WTC11 (cell line): ENCODE results near the gene PITPNM1. TPM values are rescaled to one million over a fixed set of nuclear protein-coding genes. Genes with fewer than 3 reads are reported as not detected.

Experiments used
- CBFB ChIP-seq: sonication (generic); formaldehyde crosslinking; IDR thresholded peaks from 2 replicates; pipeline ENCODE4 v1.8.1; 2022; ENCODE audit warnings: mild to moderate bottlenecking, low read depth, missing genetic modification reagents
- EMX1 ChIP-seq: fragments of 250-450 bp; sonication (Bioruptor Pico); IDR thresholded peaks from 2 replicates; pipeline ENCODE4 v1.8.0; 2021; ENCODE audit warnings: mild to moderate bottlenecking
- GABPB1 ChIP-seq: sonication (generic); formaldehyde crosslinking; IDR thresholded peaks from 2 replicates; pipeline ENCODE4 v1.8.1; 2023; ENCODE audit warnings: mild to moderate bottlenecking, missing genetic modification reagents
- GTF2I ChIP-seq: fragments of 250-450 bp; sonication (Bioruptor Pico); conservative IDR thresholded peaks from 2 replicates; pipeline ENCODE4 v1.4.0; 2021; ENCODE audit warnings: mild to moderate bottlenecking
- MXD4 ChIP-seq: fragments of 250-450 bp; sonication (Bioruptor Pico); IDR thresholded peaks from 2 replicates; pipeline ENCODE4 v1.8.0; 2021; ENCODE audit warnings: mild to moderate bottlenecking, moderate library complexity, borderline replicate concordance
- MYBL2 ChIP-seq: sonication (generic); formaldehyde crosslinking; IDR thresholded peaks from 2 replicates; pipeline ENCODE4 v1.8.1; 2023; ENCODE audit warnings: mild to moderate bottlenecking, moderate library complexity, missing genetic modification reagents
- NFE2L1 ChIP-seq: sonication (generic); formaldehyde crosslinking; IDR thresholded peaks from 2 replicates; pipeline ENCODE4 v1.8.1; 2023; ENCODE audit warnings: missing genetic modification reagents
- RELA ChIP-seq: sonication (generic); formaldehyde crosslinking; IDR thresholded peaks from 2 replicates; pipeline ENCODE4 v1.8.1; 2022; ENCODE audit warnings: missing genetic modification reagents, mild to moderate bottlenecking, borderline replicate concordance
- SMAD4 ChIP-seq: sonication (generic); formaldehyde crosslinking; IDR thresholded peaks from 2 replicates; pipeline ENCODE4 v1.8.0; 2022; ENCODE audit warnings: mild to moderate bottlenecking, missing genetic modification reagents
- TEAD1 ChIP-seq: sonication (generic); formaldehyde crosslinking; IDR thresholded peaks from 2 replicates; pipeline ENCODE4 v1.8.0; 2022; ENCODE audit warnings: mild to moderate bottlenecking, missing genetic modification reagents
- TP53 ChIP-seq: sonication (generic); formaldehyde crosslinking; IDR thresholded peaks from 2 replicates; pipeline ENCODE4 v1.8.1; 2023; ENCODE audit warnings: mild to moderate bottlenecking, missing genetic modification reagents
- ZNF396 ChIP-seq: fragments of 250-450 bp; sonication (Bioruptor Pico); IDR thresholded peaks from 2 replicates; pipeline ENCODE4 v1.8.0; 2021; ENCODE audit warnings: mild to moderate bottlenecking, moderate library complexity, borderline replicate concordance
- total RNA-seq: library from RNA; stranded (reverse); gene quantifications from 3 replicates; pipeline ENCODE4 v1.2.3, GENCODE V29; 2021
- TF ChIP-seq, protein P1 (sequence below): sonication (generic); formaldehyde crosslinking; IDR thresholded peaks from 2 replicates; pipeline ENCODE4 v1.8.0; 2023; ENCODE audit warnings: missing genetic modification reagents, mild to moderate bottlenecking, borderline replicate concordance
- TF ChIP-seq, protein P2 (sequence below): sonication (generic); formaldehyde crosslinking; IDR thresholded peaks from 2 replicates; pipeline ENCODE4 v1.8.0; 2022; ENCODE audit warnings: mild to moderate bottlenecking, missing genetic modification reagents
- TF ChIP-seq, protein P3 (sequence below): sonication (generic); formaldehyde crosslinking; IDR thresholded peaks from 2 replicates; pipeline ENCODE4 v1.8.1; 2022; ENCODE audit warnings: low read depth, missing genetic modification reagents, borderline replicate concordance
- TF ChIP-seq, protein P4 (sequence below): fragments of 250-450 bp; sonication (Bioruptor Pico); IDR thresholded peaks from 2 replicates; pipeline ENCODE4 v1.9.0; 2021; ENCODE audit warnings: mild to moderate bottlenecking
- TF ChIP-seq, protein P5 (sequence below): sonication (generic); formaldehyde crosslinking; IDR thresholded peaks from 2 replicates; pipeline ENCODE4 v1.8.1; 2022; ENCODE audit warnings: mild to moderate bottlenecking, missing genetic modification reagents, moderate library complexity, borderline replicate concordance
- TF ChIP-seq, protein P6 (sequence below): fragments of 250-450 bp; sonication (Bioruptor Pico); conservative IDR thresholded peaks from 2 replicates; pipeline ENCODE4 v1.9.0; 2021; ENCODE audit warnings: mild to moderate bottlenecking
- TF ChIP-seq, protein P7 (sequence below): sonication (generic); formaldehyde crosslinking; IDR thresholded peaks from 2 replicates; pipeline ENCODE4 v1.8.0; 2022; ENCODE audit warnings: mild to moderate bottlenecking, missing genetic modification reagents
- TF ChIP-seq, protein P8 (sequence below): sonication (generic); formaldehyde crosslinking; IDR thresholded peaks from 2 replicates; pipeline ENCODE4 v1.8.1; 2022; ENCODE audit warnings: missing genetic modification reagents, borderline replicate concordance
- TF ChIP-seq, protein P9 (sequence below): sonication (generic); formaldehyde crosslinking; IDR thresholded peaks from 2 replicates; pipeline ENCODE4 v1.8.0; 2022; ENCODE audit warnings: mild to moderate bottlenecking, missing genetic modification reagents
- TF ChIP-seq, protein P10 (sequence below): fragments of 250-450 bp; sonication (Bioruptor Pico); IDR thresholded peaks from 2 replicates; pipeline ENCODE4 v1.8.0; 2021; ENCODE audit warnings: mild to moderate bottlenecking

PITPNM1 gene
- total RNA-seq, 1 experiment from 2014 or later: 55.4 TPM

DNA sequence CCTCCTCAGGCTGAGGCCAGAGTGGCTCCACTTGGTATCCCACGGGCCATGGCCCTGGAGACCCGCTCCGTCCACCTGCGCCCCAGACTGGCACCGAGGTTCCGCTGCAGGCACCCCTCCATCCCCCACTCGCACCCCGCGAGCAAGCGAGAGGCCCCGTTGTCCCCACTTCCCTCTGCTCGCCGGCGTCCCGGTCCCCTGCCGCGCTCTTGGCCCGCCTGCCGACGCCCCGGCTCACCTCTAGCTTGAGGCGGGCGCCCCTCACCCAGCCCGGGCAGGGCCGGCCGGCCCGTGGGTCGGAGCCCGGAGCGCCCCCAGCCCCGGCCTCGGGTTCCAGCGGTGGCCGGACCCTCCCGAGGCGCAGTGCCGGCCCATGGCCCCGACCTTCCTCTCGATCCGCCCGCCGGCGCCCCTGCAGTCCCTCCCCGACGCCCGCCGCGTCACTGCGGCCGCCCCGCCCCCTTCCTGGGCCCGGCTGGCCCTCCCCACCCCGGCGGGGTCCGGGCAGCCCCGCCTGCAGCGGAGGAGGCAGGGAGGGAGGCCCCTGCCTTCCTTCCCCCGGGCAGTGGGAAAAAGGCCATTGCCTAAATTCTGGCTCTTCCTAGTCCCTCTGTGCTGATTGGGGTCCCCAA lies at the start of gene PITPNM1 (continued):
- TF ChIP-seq, protein P1, sequence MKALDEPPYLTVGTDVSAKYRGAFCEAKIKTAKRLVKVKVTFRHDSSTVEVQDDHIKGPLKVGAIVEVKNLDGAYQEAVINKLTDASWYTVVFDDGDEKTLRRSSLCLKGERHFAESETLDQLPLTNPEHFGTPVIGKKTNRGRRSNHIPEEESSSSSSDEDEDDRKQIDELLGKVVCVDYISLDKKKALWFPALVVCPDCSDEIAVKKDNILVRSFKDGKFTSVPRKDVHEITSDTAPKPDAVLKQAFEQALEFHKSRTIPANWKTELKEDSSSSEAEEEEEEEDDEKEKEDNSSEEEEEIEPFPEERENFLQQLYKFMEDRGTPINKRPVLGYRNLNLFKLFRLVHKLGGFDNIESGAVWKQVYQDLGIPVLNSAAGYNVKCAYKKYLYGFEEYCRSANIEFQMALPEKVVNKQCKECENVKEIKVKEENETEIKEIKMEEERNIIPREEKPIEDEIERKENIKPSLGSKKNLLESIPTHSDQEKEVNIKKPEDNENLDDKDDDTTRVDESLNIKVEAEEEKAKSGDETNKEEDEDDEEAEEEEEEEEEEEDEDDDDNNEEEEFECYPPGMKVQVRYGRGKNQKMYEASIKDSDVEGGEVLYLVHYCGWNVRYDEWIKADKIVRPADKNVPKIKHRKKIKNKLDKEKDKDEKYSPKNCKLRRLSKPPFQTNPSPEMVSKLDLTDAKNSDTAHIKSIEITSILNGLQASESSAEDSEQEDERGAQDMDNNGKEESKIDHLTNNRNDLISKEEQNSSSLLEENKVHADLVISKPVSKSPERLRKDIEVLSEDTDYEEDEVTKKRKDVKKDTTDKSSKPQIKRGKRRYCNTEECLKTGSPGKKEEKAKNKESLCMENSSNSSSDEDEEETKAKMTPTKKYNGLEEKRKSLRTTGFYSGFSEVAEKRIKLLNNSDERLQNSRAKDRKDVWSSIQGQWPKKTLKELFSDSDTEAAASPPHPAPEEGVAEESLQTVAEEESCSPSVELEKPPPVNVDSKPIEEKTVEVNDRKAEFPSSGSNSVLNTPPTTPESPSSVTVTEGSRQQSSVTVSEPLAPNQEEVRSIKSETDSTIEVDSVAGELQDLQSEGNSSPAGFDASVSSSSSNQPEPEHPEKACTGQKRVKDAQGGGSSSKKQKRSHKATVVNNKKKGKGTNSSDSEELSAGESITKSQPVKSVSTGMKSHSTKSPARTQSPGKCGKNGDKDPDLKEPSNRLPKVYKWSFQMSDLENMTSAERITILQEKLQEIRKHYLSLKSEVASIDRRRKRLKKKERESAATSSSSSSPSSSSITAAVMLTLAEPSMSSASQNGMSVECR (CRISPR knock-in tag): no peak
- TF ChIP-seq, protein P2, sequence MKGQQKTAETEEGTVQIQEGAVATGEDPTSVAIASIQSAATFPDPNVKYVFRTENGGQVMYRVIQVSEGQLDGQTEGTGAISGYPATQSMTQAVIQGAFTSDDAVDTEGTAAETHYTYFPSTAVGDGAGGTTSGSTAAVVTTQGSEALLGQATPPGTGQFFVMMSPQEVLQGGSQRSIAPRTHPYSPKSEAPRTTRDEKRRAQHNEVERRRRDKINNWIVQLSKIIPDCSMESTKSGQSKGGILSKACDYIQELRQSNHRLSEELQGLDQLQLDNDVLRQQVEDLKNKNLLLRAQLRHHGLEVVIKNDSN: no peak
- TF ChIP-seq MYBL2 (CRISPR knock-in tag) (no peak), TP53 (CRISPR knock-in tag) (no peak), NFE2L1 (CRISPR knock-in tag) (no peak), CBFB (CRISPR knock-in tag) (no peak), GTF2I (CRISPR knock-in tag) (no peak), SMAD4 (CRISPR knock-in tag) (no peak), ZNF396 (CRISPR knock-in tag) (no peak), EMX1 (CRISPR knock-in tag) (no peak), GABPB1 (CRISPR knock-in tag) (no peak), TEAD1 (CRISPR knock-in tag) (no peak), RELA (CRISPR knock-in tag) (no peak), MXD4 (CRISPR knock-in tag) (no peak)
- TF ChIP-seq, protein P3, sequence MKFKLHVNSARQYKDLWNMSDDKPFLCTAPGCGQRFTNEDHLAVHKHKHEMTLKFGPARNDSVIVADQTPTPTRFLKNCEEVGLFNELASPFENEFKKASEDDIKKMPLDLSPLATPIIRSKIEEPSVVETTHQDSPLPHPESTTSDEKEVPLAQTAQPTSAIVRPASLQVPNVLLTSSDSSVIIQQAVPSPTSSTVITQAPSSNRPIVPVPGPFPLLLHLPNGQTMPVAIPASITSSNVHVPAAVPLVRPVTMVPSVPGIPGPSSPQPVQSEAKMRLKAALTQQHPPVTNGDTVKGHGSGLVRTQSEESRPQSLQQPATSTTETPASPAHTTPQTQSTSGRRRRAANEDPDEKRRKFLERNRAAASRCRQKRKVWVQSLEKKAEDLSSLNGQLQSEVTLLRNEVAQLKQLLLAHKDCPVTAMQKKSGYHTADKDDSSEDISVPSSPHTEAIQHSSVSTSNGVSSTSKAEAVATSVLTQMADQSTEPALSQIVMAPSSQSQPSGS (CRISPR knock-in tag): no peak
- TF ChIP-seq, protein P4, sequence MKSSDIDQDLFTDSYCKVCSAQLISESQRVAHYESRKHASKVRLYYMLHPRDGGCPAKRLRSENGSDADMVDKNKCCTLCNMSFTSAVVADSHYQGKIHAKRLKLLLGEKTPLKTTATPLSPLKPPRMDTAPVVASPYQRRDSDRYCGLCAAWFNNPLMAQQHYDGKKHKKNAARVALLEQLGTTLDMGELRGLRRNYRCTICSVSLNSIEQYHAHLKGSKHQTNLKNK (CRISPR knock-in tag): no peak
- TF ChIP-seq, protein P5, sequence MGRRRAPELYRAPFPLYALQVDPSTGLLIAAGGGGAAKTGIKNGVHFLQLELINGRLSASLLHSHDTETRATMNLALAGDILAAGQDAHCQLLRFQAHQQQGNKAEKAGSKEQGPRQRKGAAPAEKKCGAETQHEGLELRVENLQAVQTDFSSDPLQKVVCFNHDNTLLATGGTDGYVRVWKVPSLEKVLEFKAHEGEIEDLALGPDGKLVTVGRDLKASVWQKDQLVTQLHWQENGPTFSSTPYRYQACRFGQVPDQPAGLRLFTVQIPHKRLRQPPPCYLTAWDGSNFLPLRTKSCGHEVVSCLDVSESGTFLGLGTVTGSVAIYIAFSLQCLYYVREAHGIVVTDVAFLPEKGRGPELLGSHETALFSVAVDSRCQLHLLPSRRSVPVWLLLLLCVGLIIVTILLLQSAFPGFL (CRISPR knock-in tag): no peak
- TF ChIP-seq, protein P6, sequence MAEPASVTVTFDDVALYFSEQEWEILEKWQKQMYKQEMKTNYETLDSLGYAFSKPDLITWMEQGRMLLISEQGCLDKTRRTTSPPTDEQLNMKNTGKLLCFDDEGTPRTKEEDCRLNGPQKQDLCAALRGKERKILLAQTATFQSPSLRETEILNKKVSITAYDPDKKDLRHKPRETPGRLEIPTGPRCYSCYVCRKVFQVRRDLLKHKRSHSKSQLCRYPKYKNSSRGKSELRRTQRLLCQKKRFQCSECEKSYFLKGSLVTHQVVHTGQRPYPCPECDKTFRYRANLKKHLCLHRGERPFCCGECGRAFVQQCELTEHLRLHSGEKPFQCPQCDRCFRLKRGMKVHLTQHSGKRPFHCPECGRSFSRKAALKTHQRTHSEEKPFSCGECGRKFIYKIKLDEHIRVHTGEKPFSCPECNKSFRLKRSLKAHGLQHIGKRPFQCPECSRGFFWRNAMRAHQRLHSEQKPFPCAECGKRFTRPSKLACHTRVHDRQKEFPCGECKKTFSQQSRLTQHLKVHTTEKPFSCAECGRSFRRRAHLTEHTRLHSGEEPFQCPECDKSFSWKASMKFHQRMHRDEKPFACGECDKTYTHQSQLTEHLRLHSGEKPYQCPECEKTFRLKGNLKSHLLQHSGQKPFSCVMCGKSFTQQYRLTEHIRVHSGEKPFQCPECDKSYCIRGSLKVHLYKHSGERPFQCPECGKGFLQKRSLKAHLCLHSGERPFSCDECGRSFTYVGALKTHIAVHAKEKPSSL (CRISPR knock-in tag): no peak
- TF ChIP-seq, protein P7, sequence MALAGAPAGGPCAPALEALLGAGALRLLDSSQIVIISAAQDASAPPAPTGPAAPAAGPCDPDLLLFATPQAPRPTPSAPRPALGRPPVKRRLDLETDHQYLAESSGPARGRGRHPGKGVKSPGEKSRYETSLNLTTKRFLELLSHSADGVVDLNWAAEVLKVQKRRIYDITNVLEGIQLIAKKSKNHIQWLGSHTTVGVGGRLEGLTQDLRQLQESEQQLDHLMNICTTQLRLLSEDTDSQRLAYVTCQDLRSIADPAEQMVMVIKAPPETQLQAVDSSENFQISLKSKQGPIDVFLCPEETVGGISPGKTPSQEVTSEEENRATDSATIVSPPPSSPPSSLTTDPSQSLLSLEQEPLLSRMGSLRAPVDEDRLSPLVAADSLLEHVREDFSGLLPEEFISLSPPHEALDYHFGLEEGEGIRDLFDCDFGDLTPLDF (CRISPR knock-in tag): no peak
- TF ChIP-seq, protein P8, sequence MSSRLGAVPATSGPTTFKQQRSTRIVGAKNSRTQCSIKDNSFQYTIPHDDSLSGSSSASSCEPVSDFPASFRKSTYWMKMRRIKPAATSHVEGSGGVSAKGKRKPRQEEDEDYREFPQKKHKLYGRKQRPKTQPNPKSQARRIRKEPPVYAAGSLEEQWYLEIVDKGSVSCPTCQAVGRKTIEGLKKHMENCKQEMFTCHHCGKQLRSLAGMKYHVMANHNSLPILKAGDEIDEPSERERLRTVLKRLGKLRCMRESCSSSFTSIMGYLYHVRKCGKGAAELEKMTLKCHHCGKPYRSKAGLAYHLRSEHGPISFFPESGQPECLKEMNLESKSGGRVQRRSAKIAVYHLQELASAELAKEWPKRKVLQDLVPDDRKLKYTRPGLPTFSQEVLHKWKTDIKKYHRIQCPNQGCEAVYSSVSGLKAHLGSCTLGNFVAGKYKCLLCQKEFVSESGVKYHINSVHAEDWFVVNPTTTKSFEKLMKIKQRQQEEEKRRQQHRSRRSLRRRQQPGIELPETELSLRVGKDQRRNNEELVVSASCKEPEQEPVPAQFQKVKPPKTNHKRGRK (CRISPR knock-in tag): no peak
- TF ChIP-seq, protein P9, sequence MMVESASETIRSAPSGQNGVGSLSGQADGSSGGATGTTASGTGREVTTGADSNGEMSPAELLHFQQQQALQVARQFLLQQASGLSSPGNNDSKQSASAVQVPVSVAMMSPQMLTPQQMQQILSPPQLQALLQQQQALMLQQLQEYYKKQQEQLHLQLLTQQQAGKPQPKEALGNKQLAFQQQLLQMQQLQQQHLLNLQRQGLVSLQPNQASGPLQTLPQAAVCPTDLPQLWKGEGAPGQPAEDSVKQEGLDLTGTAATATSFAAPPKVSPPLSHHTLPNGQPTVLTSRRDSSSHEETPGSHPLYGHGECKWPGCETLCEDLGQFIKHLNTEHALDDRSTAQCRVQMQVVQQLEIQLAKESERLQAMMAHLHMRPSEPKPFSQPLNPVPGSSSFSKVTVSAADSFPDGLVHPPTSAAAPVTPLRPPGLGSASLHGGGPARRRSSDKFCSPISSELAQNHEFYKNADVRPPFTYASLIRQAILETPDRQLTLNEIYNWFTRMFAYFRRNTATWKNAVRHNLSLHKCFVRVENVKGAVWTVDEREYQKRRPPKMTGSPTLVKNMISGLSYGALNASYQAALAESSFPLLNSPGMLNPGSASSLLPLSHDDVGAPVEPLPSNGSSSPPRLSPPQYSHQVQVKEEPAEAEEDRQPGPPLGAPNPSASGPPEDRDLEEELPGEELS: 0 out of 2 replicates have a peak, but pooled peaks have one; percentile 13
- TF ChIP-seq, protein P10, sequence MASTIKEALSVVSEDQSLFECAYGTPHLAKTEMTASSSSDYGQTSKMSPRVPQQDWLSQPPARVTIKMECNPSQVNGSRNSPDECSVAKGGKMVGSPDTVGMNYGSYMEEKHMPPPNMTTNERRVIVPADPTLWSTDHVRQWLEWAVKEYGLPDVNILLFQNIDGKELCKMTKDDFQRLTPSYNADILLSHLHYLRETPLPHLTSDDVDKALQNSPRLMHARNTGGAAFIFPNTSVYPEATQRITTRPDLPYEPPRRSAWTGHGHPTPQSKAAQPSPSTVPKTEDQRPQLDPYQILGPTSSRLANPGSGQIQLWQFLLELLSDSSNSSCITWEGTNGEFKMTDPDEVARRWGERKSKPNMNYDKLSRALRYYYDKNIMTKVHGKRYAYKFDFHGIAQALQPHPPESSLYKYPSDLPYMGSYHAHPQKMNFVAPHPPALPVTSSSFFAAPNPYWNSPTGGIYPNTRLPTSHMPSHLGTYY: no peak
